NCI-H2081 (cell line): ENCODE results near the gene GLT1D1.

ENCODE experiments used
- DNase-seq, 2 experiments: peaks; one replicate each; lab custom pipeline; 2025; lab: John Stamatoyannopoulos, UW

Gene GLT1D1

GRCh38 chr12:128914908-128915563 lies 61.8 kb downstream of the GLT1D1 start:
- no peak for DNase-seq

GRCh38 chr12:128916425-128916824 lies 63.1 kb downstream of the GLT1D1 start:
- DNase-seq = no peak

GRCh38 chr12:128918481-128919260 lies 65.4 kb downstream of the GLT1D1 start:
- no peak for DNase-seq

GRCh38 chr12:128920468-128920867 lies 67.2 kb downstream of the GLT1D1 start:
- no peak for DNase-seq

GRCh38 chr12:128928361-128928760 lies 75.1 kb downstream of the GLT1D1 start:
- no peak for DNase-seq

GRCh38 chr12:128929057-128929456 lies 75.8 kb downstream of the GLT1D1 start:
- DNase-seq = no peak

- DNase-seq = no peak
Measured at GRCh38 chr12:128930606-128931005, 77.3 kb downstream of the GLT1D1 start.

GRCh38 chr12:128932521-128932920 lies 79.2 kb downstream of the GLT1D1 start:
- DNase-seq = no peak

GRCh38 chr12:128933039-128933438 lies 79.8 kb downstream of the GLT1D1 start:
- no peak for DNase-seq

GRCh38 chr12:128933926-128934325 lies 80.6 kb downstream of the GLT1D1 start:
- no peak for DNase-seq

- no peak for DNase-seq
Measured at GRCh38 chr12:128938886-128939285, 85.6 kb downstream of the GLT1D1 start.

- no peak for DNase-seq
Measured at GRCh38 chr12:128940090-128940888, 87.0 kb downstream of the GLT1D1 start.

- no peak for DNase-seq
Measured at GRCh38 chr12:128940974-128941373, 87.7 kb downstream of the GLT1D1 start.

GRCh38 chr12:128942960-128943477 lies 89.7 kb downstream of the GLT1D1 start:
- peak; percentile 24 to 74 for DNase-seq

GRCh38 chr12:128944956-128945355 lies 91.7 kb downstream of the GLT1D1 start:
- no peak for DNase-seq

- no peak for DNase-seq
Measured at GRCh38 chr12:128947209-128947608, 93.9 kb downstream of the GLT1D1 start.

- no peak for DNase-seq
Measured at GRCh38 chr12:128949086-128949485, 95.8 kb downstream of the GLT1D1 start.

- DNase-seq = no peak
Measured at GRCh38 chr12:128951448-128951847, 98.2 kb downstream of the GLT1D1 start.

- DNase-seq = no peak
Measured at GRCh38 chr12:128956755-128957154, 103.5 kb downstream of the GLT1D1 start.

- DNase-seq = no peak
Measured at GRCh38 chr12:128959901-128960300, 106.6 kb downstream of the GLT1D1 start.

GRCh38 chr12:128961308-128961902 lies 108.1 kb downstream of the GLT1D1 start:
- no peak for DNase-seq

GRCh38 chr12:128961957-128962356 lies 108.7 kb downstream of the GLT1D1 start:
- no peak for DNase-seq
